HG02588 (cell line): ENCODE measurements around the gene SLC12A7.

Experiments used
- ATAC-seq: cut with Tn5 transposase; IDR thresholded peaks from one replicate; pipeline ENCODE4 v1.9.1; 2021; ENCODE audit warnings: mild to moderate bottlenecking, moderate library complexity; ENCODE audit not compliant: unreplicated experiment

The SLC12A7 gene

DNA sequence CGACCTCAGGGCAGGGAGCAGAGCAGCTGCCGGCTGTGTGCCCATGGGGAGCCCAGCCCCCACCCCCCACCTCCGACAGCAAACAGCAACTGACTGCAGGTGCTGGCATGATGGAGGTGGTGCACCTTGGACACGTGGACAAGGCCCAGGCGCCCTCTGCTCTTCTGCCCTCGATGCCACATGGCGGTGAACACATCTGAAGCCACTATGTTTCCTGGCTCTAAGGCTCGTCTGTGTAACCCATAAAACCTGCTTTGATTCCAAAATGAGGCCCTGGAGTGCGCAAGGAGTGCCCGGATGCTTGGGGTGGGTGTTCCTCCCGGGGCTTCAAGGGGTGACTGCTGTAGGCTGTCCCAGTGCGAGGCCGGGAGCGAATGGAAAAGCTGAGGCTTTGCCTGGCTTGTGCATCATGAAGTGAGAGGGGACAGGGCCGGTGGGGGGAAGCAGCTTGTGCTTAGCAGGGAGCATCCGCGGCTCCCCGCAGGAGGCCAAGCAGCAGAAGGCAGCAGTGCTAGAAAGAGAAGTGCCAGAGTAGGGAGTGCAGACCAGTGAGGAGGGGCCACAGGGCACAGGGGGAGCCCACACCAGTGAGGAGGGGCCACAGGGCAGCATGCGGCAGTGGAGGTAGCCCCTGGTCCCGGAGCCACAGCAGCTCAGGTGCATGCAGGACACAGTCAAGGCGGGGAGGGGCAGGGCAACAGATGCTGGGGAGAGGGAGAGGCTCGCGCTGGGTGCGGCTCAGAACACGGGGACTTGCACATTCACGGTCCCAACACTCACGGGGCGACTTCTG, 73.2 kb downstream of the SLC12A7 start:
- ATAC-seq, result no peak

DNA sequence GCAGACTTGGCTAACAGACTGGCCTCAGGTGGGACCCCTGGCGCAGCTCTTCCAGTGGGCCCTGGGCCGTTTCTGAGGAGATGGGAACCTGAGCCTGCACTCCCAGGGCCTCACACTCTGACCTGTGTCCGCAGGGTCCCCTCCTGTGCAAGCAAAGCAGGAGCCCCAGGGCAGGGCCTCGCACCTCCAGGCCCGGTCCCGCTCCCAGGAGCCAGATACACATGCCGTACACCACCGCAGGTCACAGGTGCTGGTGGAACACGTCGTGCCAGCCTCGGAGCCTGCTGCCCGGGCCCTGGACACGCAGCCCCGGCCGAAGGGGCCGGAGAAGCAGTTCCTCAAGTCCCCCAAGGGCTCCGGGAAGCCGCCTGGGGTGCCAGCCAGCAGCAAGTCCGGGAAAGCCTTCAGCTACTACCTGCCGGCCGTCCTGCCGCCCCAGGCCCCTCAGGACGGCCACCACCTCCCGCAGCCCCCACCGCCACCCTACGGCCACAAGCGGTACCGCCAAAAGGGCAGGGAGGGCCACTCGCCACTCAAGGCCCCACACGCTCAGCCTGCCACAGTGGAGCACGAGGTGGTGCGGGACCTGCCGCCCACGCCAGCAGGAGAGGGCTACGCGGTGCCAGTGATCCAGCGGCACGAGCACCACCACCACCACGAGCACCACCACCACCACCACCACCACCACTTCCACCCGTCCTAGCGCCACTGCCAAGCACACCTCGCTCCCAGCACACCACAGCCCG, 74.0 kb downstream of the SLC12A7 start:
- ATAC-seq, result no peak

DNA sequence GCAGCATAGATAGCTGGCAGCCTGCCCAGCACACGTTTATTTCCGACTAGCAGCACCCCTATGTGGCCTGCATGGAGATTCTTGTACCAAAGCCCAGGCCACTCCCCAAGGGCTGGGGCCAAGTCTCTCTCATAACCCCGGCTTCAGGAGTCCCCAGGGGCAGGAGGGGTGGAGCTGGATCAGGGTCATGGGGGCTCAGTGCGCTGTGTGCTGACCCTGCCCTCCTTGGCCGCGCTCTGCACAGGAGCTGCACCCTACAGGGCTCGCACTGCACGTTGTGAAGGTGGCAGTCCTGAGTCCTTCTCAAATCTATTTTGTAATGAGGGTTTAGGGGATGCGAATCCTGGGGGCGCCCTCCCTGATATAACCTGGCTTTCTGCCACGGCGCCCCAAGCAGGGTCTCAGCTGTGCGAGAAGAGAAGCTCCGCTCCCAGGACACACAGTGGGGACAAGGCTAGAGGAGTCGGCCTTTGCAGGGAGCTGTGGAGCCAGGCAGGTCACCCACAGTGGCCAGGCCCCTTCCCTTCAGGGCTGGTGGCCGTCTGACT, 74.7 kb downstream of the SLC12A7 start:
- no peak for ATAC-seq

DNA sequence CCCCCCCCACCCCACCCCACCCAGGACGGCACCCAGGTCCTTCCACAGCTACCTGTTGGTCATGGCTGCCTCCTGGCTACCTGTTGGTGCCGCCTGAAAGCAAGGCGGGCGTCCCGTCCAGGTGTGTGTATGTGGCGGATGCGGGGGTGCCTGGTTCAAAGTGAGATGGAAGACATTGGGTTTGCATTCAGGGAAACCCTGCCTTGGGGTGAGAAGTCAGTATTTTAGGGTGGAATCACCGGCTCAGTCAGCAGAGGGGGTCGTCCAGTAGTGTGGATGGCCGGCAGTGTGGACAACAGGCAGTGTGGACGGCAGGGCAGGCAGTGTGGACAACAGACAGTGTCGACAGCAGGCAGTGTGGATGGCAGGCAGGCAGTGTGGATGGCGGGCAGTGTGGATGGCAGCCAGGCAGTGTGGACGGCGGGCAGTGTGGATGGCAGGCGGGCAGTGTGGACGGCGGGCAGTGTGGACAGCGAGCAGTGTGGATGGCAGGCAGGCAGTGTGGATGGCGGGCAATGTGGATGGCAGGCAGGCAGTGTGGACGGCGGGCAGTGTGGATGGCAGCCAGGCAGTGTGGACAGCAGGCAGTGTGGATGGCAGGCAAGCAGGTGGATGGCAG, 75.2 kb downstream of the SLC12A7 start:
- ATAC-seq, result no peak

DNA sequence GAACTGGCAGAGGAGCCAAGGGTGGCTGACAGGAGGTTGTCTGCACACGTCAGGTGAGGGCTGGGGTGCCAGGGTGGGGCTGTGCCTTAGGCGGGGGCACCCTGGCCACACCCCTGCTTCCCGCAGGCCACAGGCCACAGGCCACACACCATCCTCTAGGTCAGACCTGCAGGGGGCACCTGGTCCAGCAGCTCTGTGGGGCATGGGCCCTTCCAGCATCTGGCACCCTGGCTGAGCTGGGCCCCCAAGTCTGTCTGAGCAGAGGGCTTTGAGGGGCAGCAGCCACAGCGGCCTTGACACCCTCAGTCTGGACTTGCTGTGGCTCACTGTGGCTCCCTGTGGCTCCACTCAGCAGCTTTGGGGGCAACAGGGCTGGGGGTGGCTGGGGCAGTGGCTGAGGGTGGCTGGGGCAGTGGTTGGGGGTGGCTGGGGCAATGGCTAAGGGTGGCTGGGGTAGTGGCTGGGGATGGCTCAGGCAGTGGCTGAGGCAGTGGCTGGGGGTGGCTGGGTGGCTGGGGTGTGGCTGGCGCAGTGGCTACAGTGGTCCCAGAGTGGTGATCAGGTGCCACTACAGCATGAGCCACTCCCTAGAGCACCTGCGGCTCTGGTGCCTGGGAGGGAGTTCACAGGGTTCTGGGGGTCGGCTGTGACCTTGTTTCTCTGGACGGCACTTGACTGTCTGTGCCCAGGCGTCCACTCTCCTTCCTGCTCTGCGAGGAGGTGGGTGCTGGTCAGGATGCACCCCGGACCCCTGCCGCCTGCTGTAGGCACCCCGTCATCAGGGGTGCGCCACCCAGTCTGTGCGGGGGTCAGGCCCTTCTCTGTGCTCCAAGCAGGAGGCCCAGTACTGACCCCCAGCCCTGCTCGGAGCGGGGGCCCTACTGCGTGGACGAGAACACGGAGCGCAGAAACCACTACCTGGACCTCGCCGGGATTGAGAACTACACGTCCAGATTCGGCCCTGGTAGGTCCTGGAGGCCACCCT, 76.2 kb downstream of the SLC12A7 start:
- ATAC-seq, result no peak

DNA sequence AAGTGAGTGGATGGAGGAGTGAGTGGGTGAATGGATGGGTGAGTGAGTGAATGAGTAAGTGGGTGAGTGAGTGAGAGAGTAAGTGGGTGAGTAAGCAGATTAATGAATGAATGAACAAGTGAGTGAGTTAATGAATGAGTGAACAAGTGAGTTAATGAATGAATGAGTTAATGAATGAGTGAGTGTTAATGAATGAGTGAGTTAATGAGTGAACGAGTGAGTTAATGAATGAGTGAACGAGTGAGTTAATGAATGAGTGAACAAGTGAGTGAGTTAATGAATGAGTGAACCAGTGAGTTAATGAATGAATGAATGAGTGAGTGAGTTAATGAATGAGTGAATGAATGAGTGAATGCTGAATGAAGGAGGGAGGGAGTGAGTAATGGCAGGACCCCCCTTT, 76.9 kb downstream of the SLC12A7 start:
- ATAC-seq, result no peak

DNA sequence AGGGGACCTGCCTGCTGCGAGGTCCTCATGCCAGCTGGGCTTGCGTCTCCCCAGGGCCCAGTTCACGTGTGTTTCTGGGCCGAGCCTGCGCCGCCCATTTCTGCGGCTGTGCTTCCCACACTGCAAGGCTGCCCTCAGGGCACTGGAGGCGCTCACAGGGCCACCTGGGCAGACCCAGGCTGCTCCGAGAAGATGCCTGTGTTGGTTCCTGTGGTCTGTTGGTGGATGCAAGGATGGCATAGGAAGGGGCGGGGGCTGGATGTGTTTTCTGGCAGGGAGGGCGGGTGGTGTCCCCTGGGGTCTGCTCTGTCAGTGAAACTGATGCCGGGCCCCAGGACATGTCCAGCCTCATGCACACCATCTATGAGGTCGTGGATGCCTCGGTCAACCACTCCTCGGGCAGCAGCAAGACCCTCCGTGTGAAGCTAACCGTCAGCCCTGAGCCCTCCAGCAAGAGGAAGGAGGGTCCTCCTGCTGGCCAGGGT, 77.4 kb downstream of the SLC12A7 start:
- no peak for ATAC-seq

DNA sequence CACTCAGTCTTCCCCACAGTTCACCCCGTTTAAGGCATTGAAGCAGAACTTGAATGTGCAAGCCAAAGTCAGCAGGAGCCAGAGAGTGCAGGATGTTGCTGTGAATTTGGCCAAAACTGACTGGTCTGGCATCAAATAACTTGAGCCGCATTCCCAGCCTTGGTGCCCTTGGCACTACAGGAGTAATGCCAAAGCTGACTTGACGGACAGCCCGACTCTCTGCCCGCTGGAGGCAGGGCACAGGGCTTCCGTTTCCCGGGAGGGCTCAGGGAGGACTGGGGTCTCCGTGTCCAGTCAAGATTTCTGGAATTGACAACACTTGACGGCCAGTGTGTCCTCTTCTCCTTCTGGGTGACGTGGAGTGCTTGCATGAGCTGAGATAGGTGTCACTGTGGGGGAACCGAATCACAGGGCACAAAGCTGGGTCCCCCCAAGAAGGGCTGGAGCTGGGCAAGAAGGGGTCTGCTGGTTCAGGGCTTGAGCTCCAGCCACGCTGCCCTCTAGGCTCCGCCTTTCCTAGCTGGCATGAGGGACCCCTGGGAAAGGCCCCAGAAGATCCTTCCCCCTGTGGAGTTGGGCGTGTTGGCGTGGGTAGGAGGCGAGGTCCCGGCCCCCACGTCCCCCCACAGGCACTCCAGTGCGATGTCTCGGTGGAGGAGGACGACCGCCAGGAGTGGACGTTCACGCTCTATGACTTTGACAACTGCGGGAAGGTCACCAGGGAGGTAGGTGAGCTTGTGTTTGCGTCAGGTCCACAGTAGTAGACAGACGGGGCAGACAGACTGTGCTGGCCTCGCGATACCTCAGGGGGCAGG, 78.0 kb downstream of the SLC12A7 start:
- no peak for ATAC-seq

DNA sequence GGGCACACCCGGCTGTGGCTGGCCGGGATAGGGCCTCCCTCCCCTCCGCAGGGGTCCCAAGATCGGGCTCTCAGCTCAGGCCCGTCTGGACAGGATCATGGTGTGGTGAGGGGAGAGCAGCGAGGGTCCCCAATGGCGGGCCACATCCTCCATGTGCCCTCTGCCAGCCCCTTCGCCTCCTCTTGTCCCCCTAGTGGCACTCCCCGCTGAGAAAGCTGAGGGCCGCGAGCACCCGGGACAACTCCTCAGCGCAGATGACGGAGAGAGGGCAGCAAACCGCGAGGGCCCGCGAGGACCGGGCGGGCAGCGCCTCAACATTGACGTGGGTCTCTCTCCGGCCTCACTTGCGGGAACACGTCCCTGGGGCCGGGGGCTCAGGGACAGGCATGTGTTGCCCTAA, 78.7 kb downstream of the SLC12A7 start:
- no peak for ATAC-seq

DNA sequence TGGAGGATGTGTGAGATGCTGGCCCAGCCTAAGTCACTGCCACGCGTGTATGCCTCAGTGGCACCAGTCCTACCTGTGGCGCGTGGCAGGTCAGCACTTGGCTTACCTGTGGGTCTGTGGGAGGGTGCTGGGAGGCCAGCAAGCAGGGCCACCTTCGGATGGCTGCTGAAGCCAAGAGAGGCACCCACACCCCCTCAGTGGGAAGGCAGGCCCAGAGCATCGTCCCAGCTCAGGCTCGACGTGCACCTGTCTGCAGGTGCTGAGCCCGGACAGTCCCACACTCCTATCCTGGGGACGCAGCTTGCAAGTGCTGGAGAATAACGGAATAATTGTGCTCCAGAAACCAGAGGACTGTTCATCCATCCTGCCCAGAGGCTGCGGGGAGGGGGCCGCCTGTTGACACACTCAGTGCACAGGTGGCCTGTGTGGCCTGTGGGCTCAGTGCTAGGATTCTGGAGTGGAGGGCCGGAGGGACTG, 79.3 kb downstream of the SLC12A7 start:
- ATAC-seq, result no peak

DNA sequence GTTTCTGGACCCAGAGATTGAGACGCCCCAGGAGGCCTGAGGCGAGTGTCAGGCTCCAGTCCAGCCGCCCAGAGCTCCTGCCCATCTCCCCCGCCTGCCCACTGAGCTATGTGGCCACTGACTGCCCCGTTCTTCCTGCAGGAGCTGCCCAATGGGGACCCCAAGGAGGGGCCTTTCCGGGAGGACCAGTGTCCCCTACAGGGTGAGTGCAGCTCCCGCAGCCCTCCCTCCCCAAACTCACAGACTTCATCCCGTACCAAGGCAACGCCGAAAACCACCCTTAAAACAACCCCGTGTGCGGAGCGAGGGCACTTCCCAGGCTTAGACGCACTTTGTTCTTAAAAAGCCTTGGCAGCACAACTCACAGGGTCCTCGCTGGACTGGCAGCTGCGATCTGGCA, 79.9 kb downstream of the SLC12A7 start:
- ATAC-seq, result no peak

DNA sequence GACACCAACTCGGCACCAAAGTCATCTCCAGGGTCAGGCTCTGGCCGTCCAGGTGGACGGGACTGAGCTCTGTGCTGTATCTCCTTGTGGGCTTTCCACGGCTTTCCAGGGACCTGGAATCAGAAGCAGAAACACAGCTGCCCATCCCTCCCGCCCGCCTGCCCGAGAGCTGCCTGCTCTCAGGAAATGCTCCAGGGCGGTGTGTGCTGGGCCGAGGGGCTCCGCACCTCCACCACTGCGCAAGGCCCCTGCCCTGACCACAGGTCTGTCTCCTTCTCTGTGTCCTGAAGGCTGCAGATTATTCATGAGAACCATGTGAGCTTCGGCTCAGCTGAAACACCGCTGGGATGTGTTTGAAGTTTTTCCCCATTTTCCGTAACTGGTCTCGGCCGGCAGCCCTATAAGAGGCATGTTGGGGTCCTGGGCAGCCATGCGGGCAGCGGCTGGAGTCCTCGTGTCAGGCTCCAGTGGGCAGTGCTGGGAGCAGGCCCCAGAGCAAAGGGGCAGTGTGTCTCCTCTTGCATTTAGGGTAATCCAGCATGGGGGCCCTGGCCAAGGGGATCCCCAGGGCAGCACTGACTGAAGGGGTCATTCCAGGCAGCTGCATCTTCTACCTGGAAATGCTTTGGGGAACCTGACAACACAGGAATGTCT, 80.4 kb downstream of the SLC12A7 start:
- no peak for ATAC-seq

DNA sequence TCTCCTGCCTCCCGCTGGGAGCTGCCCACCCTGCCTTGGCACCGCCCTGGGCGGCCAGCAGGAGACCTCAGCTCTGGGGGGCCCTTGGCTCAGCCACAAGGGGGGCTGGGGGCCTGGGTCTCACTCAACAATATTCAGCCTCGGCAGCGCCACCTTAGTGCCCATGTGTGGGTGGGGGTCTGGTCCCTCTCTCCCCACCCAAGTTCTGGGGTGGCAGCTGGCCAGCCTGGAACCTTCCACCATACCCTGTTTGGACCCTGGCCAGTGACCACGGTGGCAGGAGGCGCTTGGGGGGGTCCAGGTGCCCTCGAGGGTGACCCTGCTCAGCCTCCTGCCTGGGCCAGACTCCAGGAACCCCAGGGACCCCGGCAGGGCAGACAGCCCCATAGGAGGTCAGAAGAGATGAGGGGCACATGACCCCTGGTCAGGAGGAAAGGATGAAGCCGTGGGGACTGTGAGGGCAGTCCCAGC, 81.0 kb downstream of the SLC12A7 start:
- ATAC-seq, result no peak

DNA sequence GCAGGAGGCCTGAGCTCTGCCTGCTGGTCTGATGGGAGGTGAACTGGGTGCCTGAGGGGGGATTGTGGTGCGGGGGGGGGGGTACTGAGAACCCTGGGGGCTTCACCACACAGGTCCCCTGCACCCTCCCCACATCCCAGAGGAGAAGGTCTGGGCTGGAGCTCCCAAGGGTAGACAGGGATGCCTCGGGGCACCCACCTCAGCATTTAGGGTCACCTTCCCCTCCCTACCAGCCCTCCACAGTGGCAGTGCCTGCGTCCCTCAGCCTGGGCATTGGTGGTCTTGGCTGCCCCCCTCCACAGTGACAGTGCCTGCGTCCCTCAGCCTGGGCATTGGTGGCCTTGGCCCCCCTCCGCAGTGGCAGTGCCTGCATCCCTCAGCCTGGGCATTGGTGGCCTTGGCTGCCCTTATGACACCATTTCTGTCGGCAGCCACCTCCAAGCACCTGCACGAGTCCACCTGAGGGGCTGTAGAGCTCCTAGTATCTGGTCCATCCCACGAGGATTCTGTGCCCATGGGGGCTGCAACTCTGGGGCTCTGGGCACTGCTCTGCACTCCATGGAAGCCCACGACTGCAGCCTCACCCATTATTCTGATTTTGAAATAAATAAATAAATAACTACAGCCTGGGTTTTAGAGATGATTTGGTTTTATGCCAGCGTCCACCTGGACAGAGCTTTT, 81.8 kb downstream of the SLC12A7 start:
- ATAC-seq, result no peak

DNA sequence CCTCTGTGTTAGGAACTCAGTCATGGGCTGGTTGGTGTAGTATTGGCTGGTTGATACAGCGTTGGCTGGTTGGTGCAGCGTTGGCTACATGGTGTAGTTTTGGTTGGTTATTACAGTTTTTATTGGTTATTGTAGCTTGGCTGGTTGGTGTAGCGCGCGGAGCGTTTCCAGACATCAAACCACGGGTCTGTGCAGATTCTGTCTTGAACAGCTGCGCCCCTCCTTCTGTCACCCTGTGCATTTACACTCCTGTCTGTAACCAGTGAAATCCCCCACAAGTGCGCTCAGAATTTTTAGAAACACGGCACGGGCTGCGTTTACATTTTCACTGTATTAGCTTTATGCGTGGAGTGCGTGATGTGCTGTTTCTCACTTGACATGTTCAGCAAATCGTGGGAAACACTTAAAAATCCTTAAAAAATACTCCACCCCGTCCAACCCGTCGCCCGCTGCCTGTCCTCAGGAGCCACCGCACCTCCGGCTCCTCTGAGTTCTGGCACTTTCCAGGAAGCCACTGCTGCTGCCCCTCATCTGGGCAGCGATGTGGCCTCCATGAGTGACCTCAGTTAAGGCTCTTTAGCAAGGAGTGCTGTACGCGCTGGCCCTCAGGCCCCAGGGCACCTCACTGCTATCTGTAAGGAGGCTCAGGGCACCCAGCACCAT, 82.5 kb downstream of the SLC12A7 start:
- ATAC-seq, result no peak

DNA sequence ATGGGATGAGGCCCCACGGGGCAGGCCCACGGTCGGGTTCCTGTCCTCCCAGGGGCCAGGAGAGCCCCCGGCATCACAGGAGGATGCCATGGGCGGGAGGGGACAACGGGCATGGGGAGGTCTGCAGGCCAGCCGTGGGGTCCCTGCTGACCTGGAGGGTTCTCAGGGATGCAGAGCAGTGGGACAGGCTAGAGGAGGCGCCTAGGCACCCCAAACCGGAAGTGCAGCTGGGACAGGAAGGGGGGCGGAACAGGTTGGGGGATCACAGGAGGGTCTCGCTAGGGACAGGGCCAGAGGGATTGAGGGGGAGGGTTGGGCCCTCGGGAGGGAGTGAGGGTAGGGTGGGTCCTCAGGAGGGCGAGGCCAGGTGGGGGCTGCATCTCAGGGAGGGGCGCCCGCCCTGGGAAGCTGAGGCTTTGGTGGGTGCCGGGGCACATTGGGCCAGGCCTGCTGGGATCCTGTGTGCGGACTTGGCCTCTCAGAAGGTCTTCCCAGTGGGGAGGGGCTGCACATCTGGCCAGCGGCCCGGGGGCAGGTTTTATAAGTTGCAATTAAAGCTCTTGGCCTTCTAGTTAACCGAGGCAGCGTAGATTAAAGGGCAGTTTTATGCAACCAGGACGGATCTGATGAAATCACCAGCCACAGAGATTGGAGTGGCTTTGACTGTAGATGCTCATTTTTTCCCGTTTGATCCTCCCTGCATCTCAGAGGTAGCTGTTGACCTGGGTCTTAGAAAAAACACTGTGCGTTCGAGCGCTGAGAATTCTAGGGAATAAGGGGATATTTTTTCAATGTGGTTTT, 83.2 kb downstream of the SLC12A7 start:
- no peak for ATAC-seq
